SK-N-MC (cell line): Measurements from ENCODE around the gene FARSA.

Source experiments
- EZH2 ChIP-seq: fragments of 200-600 bp; sonication (generic); IDR thresholded peaks from one replicate; pipeline ENCODE4 v1.6.1; 2017; ENCODE audit warnings: antibody characterized with exemption
- FOXP2 ChIP-seq: optimal IDR thresholded peaks from 2 replicates; pipeline ENCODE3; 2011; ENCODE audit warnings: mild to moderate bottlenecking, moderate library complexity; ENCODE audit not compliant: insufficient read depth; ENCODE audit errors: extremely low read length, control extremely low read depth
- POLR2AphosphoS5 ChIP-seq: IDR thresholded peaks from 2 replicates; pipeline ENCODE4 v1.6.1; 2012; ENCODE audit warnings: mild to moderate bottlenecking, low read depth, low read length, borderline replicate concordance

- TF ChIP-seq POLR2AphosphoS5 (no peak), EZH2 (no peak), FOXP2 (no peak)
These were observed 20.4 kb downstream of the FARSA start for GRCh38 chr19:12913011-12913561.
